H1 (cell line): ENCODE measurements around the gene HOXB7. TPM values are rescaled to one million over a fixed set of nuclear protein-coding genes. Genes with fewer than 3 reads are reported as not detected.

Experiments
- SIRT6 ChIP-seq: IDR thresholded peaks from one replicate; pipeline ENCODE4 v1.7.1; 2012; ENCODE audit warnings: low read length, inconsistent platforms
- ZNF274 ChIP-seq: IDR thresholded peaks from 2 replicates; pipeline ENCODE4 v1.7.0; 2012; ENCODE audit warnings: low read length, borderline replicate concordance; ENCODE audit errors: extremely low read depth
- polyA plus RNA-seq, 7 experiments: library from polyadenylated mRNA; depleted of rRNA in 3 of 7; stranded (reverse) in 5 of 7; unstranded in 2 of 7; fragments of >200 nt in 5 of 7; fragments of 200-250 nt in 2 of 7; gene quantifications; 1 replicate in 5 of 7; 2 replicates in 1 of 7; 4 replicates in 1 of 7; pipeline versions ENCODE4 v1.2.1 to v1.2.3, GENCODE V29; 2011 to 2013; ENCODE audit warnings: missing spikeins in 2 of 7, mixed read lengths in 2 of 7
- total RNA-seq: library from RNA; stranded (reverse); fragmentation: NEBNext Ultra II Directional; extraction: Animal tissue kit (Norgen Biotek cat#: 25700); gene quantifications from 2 replicates; pipeline ENCODE4 v1.2.1, GENCODE V29; 2021
- TF ChIP-seq, protein P1 (sequence below): IDR thresholded peaks from 2 replicates; pipeline ENCODE4 v1.6.1; 2012; ENCODE audit warnings: inconsistent platforms

The HOXB7 gene
- total and polyA plus RNA-seq, 2 of the 8 experiments (the other 6 are each of a cell fraction or from before 2014, with no cell fraction given): not detected

DNA sequence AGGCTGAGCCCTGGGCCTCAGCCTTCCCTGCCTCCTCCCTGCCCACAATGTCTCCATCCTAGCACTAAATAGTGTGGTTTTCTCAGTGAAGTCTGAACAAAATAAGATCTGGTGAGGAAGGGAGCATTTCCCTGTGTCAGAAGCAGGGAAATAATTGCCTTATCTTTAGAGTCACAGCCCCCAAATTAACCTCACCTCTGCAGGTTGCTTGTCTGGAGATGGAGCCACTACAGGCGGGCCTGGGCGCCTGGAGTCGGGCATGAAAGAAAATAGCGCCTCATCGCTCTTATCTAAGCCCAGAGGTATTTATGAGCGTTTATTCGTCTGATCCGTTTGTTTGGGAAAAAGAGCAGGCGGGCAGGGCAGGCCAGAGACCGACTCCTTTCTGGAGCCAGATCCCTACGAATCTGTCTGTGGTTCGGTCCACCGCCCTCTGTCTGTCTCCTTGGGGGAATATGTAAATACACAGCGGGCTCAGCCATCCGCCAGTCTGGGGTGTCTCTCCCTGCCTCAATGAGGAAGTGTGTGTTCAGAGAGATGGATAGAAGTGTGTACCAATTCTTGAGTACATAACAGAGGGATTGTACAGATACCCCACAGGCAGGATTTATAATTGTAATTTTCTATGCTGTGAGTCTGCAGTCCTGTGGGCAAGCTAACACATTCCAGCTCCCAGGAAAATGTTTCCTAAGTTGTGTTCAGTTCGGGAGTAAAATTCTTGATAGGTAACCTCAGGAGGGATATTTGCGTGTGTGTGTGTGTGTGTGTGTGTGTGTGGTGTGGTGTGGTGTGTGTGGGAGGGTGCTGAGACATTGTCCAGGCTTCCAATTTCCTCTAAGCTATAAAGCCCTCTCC lies 10.3 kb downstream of the HOXB7 start (continued):
- TF ChIP-seq, protein P1, sequence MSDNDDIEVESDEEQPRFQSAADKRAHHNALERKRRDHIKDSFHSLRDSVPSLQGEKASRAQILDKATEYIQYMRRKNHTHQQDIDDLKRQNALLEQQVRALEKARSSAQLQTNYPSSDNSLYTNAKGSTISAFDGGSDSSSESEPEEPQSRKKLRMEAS: no peak
- TF ChIP-seq ZNF274 (no peak), SIRT6 (no peak)
